Epithelial cell of proximal tubule (primary cell): ENCODE measurements around the gene GCNT4. TPM values are rescaled to one million over a fixed set of nuclear protein-coding genes. Genes with fewer than 3 reads are reported as not detected.
"Not testable (repeated sequence)": the region's sequence is repeated elsewhere in the genome, so short reads cannot be mapped to it uniquely, and the experiment has no call there.

ENCODE experiments used
- DNase-seq: peaks from one replicate; pipeline ENCODE4 v3.0.0-alpha.2; 2011; ENCODE audit warnings: low read depth
- H3K4me3 ChIP-seq: 2 replicates; pipeline ENCODE4 v1.5.1; 2011; ENCODE audit warnings: low read depth, mild to moderate bottlenecking, low read length
- total RNA-seq: library from RNA; depleted of rRNA; stranded (reverse); fragments of >200 nt; gene quantifications from 2 replicates; pipeline ENCODE4 v1.2.3, GENCODE V29; 2015
- TF ChIP-seq, protein P1 (sequence below): conservative IDR thresholded peaks from 2 replicates; pipeline ENCODE4 v1.5.1; 2012; ENCODE audit warnings: low read depth, mild to moderate bottlenecking, low read length

GCNT4 gene, protein sequence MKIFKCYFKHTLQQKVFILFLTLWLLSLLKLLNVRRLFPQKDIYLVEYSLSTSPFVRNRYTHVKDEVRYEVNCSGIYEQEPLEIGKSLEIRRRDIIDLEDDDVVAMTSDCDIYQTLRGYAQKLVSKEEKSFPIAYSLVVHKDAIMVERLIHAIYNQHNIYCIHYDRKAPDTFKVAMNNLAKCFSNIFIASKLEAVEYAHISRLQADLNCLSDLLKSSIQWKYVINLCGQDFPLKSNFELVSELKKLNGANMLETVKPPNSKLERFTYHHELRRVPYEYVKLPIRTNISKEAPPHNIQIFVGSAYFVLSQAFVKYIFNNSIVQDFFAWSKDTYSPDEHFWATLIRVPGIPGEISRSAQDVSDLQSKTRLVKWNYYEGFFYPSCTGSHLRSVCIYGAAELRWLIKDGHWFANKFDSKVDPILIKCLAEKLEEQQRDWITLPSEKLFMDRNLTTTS
- total RNA-seq, result 2.3 and 2.7 TPM in 2 replicates

DNA sequence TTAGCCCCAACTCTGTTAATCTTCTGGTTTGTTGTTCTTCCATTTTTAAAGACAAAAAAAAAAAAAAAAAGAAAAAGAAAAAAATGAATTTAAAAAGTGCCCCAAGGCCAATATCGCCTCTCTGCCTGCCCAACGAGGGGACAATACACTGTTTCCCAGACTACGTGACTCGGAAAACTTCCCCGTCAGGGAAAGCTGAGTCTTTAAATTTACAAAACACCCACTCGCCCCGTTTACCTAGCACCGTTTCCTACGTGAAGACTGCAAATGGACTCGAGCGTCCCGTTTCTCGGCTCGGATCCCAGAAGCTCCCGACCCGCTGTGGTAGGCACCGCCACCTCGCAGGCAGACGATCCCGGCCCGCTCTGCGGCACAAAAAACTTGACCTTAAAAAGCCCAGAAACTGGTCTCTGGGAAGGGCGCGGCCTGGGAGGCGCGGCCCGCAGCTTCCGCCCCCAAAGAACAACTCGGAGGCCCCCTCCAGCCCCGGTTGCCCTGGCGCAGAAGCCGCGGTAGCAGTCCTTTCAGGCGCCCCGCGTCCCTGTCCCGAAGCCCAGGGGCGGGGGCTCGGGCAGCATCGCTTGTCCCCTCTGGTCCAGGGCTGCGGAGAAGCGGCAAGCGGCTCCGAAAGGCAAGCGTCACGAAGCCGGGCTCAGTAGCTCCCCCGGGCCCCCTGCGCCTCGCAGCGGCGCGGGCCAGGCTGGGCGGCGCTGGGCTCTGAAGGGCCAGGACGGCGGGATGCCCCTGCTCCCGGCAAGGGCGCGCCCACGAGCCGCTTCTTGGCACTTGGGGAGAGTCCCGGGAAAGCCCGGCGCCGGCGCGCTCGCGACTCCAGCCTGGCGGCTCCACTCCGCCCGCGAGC is at the start of gene GCNT4:
GCNT4 (minus strand) TSS at position 367 of the 862 bp plus-strand sequence. CDS start 22,521 bp downstream, outside the sequence.
- TF ChIP-seq, protein P1, sequence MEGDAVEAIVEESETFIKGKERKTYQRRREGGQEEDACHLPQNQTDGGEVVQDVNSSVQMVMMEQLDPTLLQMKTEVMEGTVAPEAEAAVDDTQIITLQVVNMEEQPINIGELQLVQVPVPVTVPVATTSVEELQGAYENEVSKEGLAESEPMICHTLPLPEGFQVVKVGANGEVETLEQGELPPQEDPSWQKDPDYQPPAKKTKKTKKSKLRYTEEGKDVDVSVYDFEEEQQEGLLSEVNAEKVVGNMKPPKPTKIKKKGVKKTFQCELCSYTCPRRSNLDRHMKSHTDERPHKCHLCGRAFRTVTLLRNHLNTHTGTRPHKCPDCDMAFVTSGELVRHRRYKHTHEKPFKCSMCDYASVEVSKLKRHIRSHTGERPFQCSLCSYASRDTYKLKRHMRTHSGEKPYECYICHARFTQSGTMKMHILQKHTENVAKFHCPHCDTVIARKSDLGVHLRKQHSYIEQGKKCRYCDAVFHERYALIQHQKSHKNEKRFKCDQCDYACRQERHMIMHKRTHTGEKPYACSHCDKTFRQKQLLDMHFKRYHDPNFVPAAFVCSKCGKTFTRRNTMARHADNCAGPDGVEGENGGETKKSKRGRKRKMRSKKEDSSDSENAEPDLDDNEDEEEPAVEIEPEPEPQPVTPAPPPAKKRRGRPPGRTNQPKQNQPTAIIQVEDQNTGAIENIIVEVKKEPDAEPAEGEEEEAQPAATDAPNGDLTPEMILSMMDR, result no peak
- DNase-seq, result no peak
- H3K4me3 ChIP-seq, result peak within 1 kb of the TSS; percentile 72

DNA sequence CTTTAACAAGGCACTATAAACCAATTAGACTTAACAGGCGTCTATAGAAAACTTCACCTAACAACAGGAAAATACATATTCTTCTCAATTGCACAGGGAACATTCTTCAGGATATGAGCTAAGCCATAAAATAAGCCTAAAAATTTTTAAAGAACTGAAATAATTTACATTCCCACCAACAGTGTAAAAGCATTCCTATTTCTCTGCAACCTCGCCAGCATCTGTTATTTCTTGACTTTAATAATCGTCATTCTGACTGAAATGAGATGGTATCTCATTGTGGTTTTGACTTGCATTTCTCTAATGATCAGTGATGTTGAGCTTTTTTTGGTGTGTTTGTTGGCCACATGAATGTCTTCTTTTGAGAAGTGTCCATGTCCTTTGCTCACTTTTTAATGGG is 43.6 kb upstream of the GCNT4 start:
- not testable (repeated sequence) for DNase-seq, H3K4me3 ChIP-seq

DNA sequence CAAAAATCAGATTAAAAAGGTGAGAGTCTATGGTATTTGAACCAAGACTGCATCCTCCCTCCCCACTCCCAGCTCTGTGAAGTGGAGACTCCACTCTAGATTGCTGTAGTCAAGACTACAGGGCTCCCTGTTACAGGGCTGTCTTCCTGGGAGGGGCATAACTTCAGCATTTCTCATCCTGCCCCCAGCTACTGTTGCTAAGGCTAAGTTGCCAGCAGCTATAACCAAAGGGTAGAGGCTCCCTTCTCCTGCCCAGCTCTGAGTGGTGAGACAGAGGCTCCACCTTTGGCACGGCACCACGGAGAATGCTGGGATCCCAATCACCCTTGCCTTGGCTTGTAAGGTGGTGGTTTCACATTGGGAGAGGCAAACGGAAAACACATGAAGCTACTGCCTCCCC is 39.2 kb upstream of the GCNT4 start:
- TF ChIP-seq, protein P1, result no peak
- H3K4me3 ChIP-seq, result no peak overlapping the region
- no peak for DNase-seq

DNA sequence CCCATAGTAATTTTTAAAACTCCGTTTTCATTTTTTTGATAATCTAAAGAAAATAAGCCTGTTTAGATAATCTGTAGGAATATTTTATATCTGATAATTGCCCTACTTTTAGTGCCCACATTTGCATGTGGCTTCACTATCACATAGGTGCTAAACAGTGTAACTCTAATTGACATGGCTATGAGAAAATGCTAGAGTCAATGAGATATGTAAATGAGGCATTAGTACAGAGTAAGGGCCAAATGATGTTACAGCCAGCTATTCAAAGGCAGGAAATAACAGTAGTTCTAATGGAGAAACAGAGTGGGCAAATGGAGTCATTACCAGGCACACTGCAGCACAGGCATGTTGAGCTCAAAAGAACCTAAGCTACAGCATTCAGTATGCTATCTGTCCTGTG is 37.3 kb upstream of the GCNT4 start:
- DNase-seq, result no peak
- no peak overlapping the region for H3K4me3 ChIP-seq
- TF ChIP-seq, protein P1, result no peak

DNA sequence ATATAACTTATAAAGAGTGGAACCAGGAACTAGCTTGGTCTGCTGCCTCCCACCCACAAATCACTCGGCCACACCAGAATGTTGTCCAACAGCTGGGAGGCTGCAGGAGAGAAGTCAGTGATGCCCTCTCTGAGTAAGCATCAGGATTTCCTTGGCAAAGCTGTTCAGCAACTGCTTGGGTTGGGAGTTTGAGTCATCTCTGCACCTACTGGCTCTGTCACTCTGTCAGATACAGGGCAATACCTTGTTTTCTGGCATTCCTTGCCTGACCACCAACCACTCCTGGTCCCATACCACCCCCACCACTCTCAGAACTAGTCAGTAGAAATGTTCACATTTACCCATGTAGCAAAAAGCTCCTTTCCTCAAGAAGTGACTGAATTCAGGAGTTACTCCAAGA is 36.8 kb upstream of the GCNT4 start:
- TF ChIP-seq, protein P1, result no peak
- DNase-seq, result peak; percentile 27
- H3K4me3 ChIP-seq, result no peak overlapping the region

DNA sequence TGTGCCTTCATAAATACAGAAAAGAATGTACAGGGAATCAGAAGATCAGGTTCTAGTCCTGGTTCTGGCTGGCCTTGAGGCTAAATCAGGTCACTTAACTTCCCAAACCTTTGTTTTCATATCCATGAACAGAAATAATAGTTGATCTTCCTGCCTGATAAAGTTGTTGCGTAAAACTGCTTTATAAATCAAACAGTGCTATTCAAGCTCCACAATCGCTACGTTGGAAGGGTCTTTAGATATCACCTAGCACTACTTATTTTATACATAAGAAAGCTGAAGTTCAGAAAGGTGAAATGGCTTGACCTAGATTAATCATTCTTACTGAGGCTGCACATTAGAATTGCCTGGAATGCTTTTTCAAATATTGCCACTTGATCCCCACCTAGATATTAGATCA is 36.3 kb upstream of the GCNT4 start:
- no peak for DNase-seq
- no peak overlapping the region for H3K4me3 ChIP-seq
- TF ChIP-seq, protein P1, result no peak

DNA sequence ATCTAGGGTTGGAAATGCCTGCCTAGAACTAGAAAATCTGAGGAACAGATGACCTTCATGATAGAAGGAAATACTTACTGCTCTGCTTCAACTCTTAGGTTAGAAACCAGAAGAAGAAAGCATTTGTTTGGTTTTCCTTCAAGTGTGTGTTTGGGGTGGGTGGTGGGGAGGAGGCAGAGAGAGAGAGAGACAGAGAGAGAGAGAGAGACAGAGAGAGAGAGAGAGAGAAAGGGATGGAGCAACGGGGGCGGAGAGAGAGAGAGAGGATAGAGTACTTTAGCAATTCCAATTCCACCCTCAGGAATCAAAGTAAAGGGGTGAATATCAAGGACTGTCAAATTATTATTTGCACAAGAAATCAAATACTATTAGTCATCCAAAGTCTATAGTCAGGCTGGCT is 29.2 kb upstream of the GCNT4 start:
- no peak for DNase-seq
- H3K4me3 ChIP-seq, result no peak overlapping the region
- TF ChIP-seq, protein P1, result no peak

DNA sequence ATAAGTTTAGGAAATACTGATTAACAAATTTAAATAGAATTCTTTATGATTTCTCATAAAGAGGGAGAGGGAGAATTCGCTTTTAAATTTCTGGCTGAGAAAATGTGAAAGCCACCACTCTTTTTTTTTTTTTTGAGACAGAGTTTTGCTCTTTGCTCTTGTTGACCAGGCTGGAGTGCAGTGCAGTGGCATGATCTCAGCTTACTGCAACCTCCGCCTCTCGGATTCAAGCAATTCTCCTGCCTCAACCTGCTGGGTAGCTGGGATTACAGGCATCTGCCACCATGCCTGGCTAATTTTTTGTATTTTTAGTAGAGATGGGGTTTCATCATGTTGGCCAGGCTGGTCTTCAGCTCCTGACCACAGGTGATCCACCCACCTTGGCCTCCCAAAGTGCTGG is 27.0 kb upstream of the GCNT4 start:
- not testable (repeated sequence) for H3K4me3 ChIP-seq, DNase-seq
